Fibroblast of mammary gland (primary cell): ENCODE data around the gene TMX3.
A peak's percentile ranks its signal among the peaks of the same experiment; 100 is the strongest.

Source experiments
- DNase-seq: peaks from one replicate; pipeline ENCODE4 v3.0.0-alpha.2; 2010; ENCODE audit warnings: low read depth
- H3K4me3 ChIP-seq: 2 replicates; pipeline ENCODE4 v1.5.1; 2011; ENCODE audit warnings: low read depth, mild to moderate bottlenecking, low read length, moderate library complexity; ENCODE audit not compliant: control insufficient read depth
- TF ChIP-seq, protein P1 (sequence below): conservative IDR thresholded peaks from 2 replicates; pipeline ENCODE4 v1.5.1; 2011; ENCODE audit warnings: low read depth, low read length, inconsistent platforms; ENCODE audit not compliant: control insufficient read depth, insufficient read depth

The TMX3 gene

DNA sequence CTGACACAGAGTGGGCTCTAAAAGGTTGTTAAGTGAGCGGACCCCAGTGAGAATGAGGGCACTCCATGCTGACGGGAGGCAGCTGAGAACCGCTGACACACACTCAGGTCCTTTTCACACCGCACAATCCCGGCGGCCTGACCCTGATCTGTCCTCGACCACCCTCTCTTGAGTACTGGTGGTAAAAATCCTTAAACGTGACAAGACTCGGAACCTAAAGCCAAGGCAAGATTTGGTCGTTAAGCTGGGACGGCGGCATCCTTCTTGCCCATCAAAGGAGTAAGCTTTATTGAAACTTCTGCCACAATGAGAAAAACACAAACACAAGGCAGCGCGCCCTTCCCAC, 569 bp downstream of the TMX3 start:
- TF ChIP-seq, protein P1, sequence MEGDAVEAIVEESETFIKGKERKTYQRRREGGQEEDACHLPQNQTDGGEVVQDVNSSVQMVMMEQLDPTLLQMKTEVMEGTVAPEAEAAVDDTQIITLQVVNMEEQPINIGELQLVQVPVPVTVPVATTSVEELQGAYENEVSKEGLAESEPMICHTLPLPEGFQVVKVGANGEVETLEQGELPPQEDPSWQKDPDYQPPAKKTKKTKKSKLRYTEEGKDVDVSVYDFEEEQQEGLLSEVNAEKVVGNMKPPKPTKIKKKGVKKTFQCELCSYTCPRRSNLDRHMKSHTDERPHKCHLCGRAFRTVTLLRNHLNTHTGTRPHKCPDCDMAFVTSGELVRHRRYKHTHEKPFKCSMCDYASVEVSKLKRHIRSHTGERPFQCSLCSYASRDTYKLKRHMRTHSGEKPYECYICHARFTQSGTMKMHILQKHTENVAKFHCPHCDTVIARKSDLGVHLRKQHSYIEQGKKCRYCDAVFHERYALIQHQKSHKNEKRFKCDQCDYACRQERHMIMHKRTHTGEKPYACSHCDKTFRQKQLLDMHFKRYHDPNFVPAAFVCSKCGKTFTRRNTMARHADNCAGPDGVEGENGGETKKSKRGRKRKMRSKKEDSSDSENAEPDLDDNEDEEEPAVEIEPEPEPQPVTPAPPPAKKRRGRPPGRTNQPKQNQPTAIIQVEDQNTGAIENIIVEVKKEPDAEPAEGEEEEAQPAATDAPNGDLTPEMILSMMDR, result no peak
- DNase-seq, result no peak
- peak overlapping the region; percentile 90 for H3K4me3 ChIP-seq

DNA sequence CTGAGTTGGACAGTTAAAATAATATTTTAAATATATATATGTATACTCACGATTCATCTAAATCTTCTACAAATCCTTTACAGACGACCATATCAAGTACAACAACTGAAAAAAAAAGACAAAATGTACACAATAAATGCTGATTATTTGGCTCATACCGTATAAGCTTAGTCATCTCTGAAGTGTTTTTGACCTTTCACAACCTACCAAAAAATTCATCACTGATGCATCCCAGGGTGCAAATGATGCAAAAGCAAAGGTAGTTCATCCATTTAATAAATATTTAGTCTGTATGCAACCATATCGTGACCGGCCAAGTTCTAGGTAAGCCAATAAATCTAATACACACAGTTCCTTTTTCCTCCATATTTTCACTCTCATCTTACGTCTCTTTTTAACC, 1.1 kb downstream of the TMX3 start:
- DNase-seq, result peak; percentile 40
- peak overlapping the region; percentile 90 for H3K4me3 ChIP-seq
- TF ChIP-seq, protein P1, result no peak

DNA sequence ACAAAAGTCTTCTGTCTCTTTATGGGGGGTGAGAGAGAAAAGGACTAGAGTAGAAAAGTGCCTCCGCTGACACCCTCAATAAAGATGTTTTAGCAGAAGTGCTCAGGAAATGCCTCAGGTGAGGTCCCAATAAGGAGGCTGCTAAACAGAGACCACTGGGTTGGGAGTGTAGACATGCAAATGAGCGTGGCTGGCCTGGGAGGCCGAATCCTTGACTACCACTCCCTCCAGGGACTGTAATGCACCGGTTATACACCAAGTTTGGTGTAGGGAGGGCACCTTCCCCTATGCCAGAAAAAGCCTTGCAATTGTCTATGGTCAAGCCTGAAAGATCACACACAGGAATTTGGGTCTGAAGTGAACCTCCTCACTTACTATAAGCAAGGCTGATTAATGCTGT, 1.8 kb downstream of the TMX3 start:
- no peak for DNase-seq
- H3K4me3 ChIP-seq, result no peak overlapping the region
- TF ChIP-seq, protein P1, result no peak

- TF ChIP-seq, protein P1, result no peak
- no peak overlapping the region for H3K4me3 ChIP-seq
Measured at GRCh38 chr18:68707646-68708045, 7.3 kb downstream of the TMX3 start.

GRCh38 chr18:68705119-68705518, 9.8 kb downstream of the TMX3 start:
- TF ChIP-seq, protein P1, result no peak
- no peak for DNase-seq
- no peak overlapping the region for H3K4me3 ChIP-seq

More at GRCh38 chr18:68707646-68708045, 7.3 kb downstream of the TMX3 start:
- DNase-seq, result no peak

DNA sequence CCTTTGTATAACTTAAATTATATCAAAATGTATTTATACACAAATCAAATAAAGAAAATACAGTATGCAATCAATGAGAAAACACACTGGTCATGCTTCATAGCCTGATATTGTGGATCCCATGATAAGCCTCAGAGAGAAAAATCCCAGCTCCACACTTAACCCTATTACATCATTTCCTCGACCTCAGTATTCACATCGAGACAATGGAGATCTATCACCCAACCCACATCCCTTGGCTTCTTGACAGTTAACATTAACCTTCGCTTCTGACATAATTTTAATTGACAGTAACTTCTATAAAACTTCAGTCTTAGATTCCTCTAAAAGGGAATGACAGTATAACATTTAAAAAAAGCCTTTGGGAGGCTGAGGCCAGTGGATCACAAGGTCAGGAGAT, 11.6 kb downstream of the TMX3 start:
- no peak for DNase-seq
- TF ChIP-seq, protein P1, result no peak
- H3K4me3 ChIP-seq, result no peak overlapping the region

GRCh38 chr18:68701353-68701752, 13.6 kb downstream of the TMX3 start:
- no peak overlapping the region for H3K4me3 ChIP-seq
- TF ChIP-seq, protein P1, result no peak
- DNase-seq, result no peak
